GM23338 (cell line): ENCODE results near the gene TTC28. TPM values are rescaled to one million over a fixed set of nuclear protein-coding genes. Genes with fewer than 3 reads are reported as not detected.

Experiments used
- ATAC-seq: fragments of 200-7000 bp; cut with Tn5 transposase; 3 replicates; pipeline ENCODE4 v1.9.1; 2020
- DNase-seq: peaks from one replicate; pipeline ENCODE4 v3.0.0-alpha.2; 2015; ENCODE audit warnings: low spot score
- H2AFZ ChIP-seq: fragments of 200-600 bp; sonication (generic); 2 replicates; pipeline ENCODE4 v1.8.0; 2016; ENCODE audit warnings: antibody characterized with exemption, mild to moderate bottlenecking, moderate library complexity
- H3F3A ChIP-seq: fragments of 200-600 bp; sonication (generic); replicated peaks from 2 replicates; pipeline ENCODE4 v1.8.0; 2017; ENCODE audit warnings: antibody characterized with exemption, mixed run types, low read depth
- H3K27ac ChIP-seq: fragments of 200-600 bp; sonication (generic); 2 replicates; pipeline ENCODE4 v1.6.1; 2016; ENCODE audit warnings: low read depth
- H3K27me3 ChIP-seq: fragments of 200-600 bp; sonication (generic); 2 replicates; pipeline ENCODE4 v1.8.0; 2016; ENCODE audit warnings: mild to moderate bottlenecking, mixed run types, moderate library complexity; ENCODE audit not compliant: insufficient read depth
- H3K36me3 ChIP-seq: fragments of 200-600 bp; sonication (generic); 2 replicates; pipeline ENCODE4 v1.8.0; 2016; ENCODE audit warnings: mild to moderate bottlenecking; ENCODE audit not compliant: insufficient read depth
- H3K4me1 ChIP-seq: fragments of 200-600 bp; sonication (generic); 2 replicates; pipeline ENCODE4 v1.8.0; 2016; ENCODE audit warnings: mild to moderate bottlenecking, moderate library complexity; ENCODE audit not compliant: insufficient read depth
- H3K4me2 ChIP-seq: fragments of 200-600 bp; sonication (generic); 2 replicates; pipeline ENCODE4 v1.7.1; 2017; ENCODE audit warnings: mixed run types
- H3K4me3 ChIP-seq: fragments of 200-600 bp; sonication (generic); 2 replicates; pipeline ENCODE4 v1.6.1; 2016; ENCODE audit warnings: mixed run types
- H3K79me2 ChIP-seq: fragments of 200-600 bp; sonication (generic); replicated peaks from 2 replicates; pipeline ENCODE4 v1.8.0; 2017; ENCODE audit warnings: mild to moderate bottlenecking; ENCODE audit not compliant: insufficient read depth
- H3K9me2 ChIP-seq: fragments of 200-600 bp; sonication (generic); 2 replicates; pipeline ENCODE4 v1.8.0; 2017; ENCODE audit not compliant: insufficient read depth
- H4K20me1 ChIP-seq: fragments of 200-600 bp; sonication (generic); replicated peaks from 2 replicates; pipeline ENCODE4 v1.8.0; 2017; ENCODE audit warnings: mild to moderate bottlenecking; ENCODE audit not compliant: insufficient read depth
- H3K27ac Mint-ChIP-seq: 2 replicates; pipeline ENCODE4 v1.8.0; 2020; ENCODE audit warnings: inconsistent platforms, mild to moderate bottlenecking, moderate library complexity, mixed read lengths
- H3K27me3 Mint-ChIP-seq: 3 replicates; pipeline ENCODE4 v1.8.0; 2022; ENCODE audit warnings: low read depth, mild to moderate bottlenecking, moderate library complexity, mixed read lengths, inconsistent platforms; ENCODE audit not compliant: insufficient read depth, poor library complexity
- H3K36me3 Mint-ChIP-seq: 3 replicates; pipeline ENCODE4 v1.8.0; 2021; ENCODE audit warnings: low read depth, mild to moderate bottlenecking, inconsistent platforms, moderate library complexity, mixed read lengths
- H3K4me1 Mint-ChIP-seq: 3 replicates; pipeline ENCODE4 v1.8.0; 2020; ENCODE audit warnings: mild to moderate bottlenecking, inconsistent platforms, mixed read lengths
- H3K4me3 Mint-ChIP-seq: 3 replicates; pipeline ENCODE4 v1.8.0; 2021; ENCODE audit warnings: moderate library complexity, mild to moderate bottlenecking, inconsistent platforms, mixed read lengths
- H3K9me3 Mint-ChIP-seq: 3 replicates; pipeline ENCODE4 v1.8.0; 2020; ENCODE audit warnings: moderate library complexity, mild to moderate bottlenecking, inconsistent platforms, mixed read lengths
- CREB1 ChIP-seq: fragments of 250-450 bp; sonication (Bioruptor Pico); IDR thresholded peaks from 2 replicates; pipeline ENCODE4 v1.5.0; 2020; ENCODE audit warnings: low read depth, mild to moderate bottlenecking, moderate library complexity
- EZH2 ChIP-seq: fragments of 200-600 bp; sonication (generic); IDR thresholded peaks from one replicate; pipeline ENCODE4 v1.8.0; 2017; ENCODE audit warnings: antibody characterized with exemption, mild to moderate bottlenecking, low read depth; ENCODE audit not compliant: unreplicated experiment
- EZH2phosphoT487 ChIP-seq: fragments of 200-600 bp; sonication (generic); IDR thresholded peaks from one replicate; pipeline ENCODE4 v1.8.1; 2018; ENCODE audit warnings: antibody characterized with exemption; ENCODE audit not compliant: unreplicated experiment
- JUNB ChIP-seq: IDR thresholded peaks from one replicate; pipeline ENCODE4 v1.6.1; 2016; ENCODE audit warnings: antibody characterized with exemption; ENCODE audit not compliant: unreplicated experiment
- NANOG ChIP-seq: IDR thresholded peaks from 2 replicates; pipeline ENCODE4 v1.6.1; 2016; ENCODE audit warnings: antibody characterized with exemption, borderline replicate concordance
- POLR2AphosphoS5 ChIP-seq: IDR thresholded peaks from 2 replicates; pipeline ENCODE4 v1.6.1; 2016; ENCODE audit warnings: antibody characterized with exemption, low read depth
- STAT1 ChIP-seq: IDR thresholded peaks from one replicate; pipeline ENCODE4 v1.6.1; 2016; ENCODE audit warnings: antibody characterized with exemption; ENCODE audit not compliant: unreplicated experiment
- ZNF114 ChIP-seq: fragments of 250-450 bp; sonication (Bioruptor Pico); IDR thresholded peaks from 2 replicates; pipeline ENCODE4 v1.5.0; 2020; ENCODE audit warnings: mild to moderate bottlenecking, moderate library complexity
- ZNF331 ChIP-seq: fragments of 250-450 bp; sonication (Bioruptor Pico); IDR thresholded peaks from 2 replicates; pipeline ENCODE4 v1.5.0; 2020; ENCODE audit warnings: low read depth, mild to moderate bottlenecking, moderate library complexity
- polyA plus RNA-seq: library from polyadenylated mRNA; unstranded; fragments of >200 nt; fragmentation: Nextera tagmentation; extraction: Ambion mirVana; gene quantifications from 2 replicates; pipeline ENCODE4 v1.2.1, GENCODE V29; 2016
- total RNA-seq: library from RNA; depleted of rRNA; stranded (reverse); fragments of >200 nt; shearing (Covaris generic); gene quantifications from 2 replicates; pipeline ENCODE4 v1.2.3, GENCODE V29; 2014
- TF ChIP-seq, protein P1 (sequence below), 2 experiments: fragments of 200-600 bp in 1 of 2; sonication (generic) in 1 of 2; conservative IDR thresholded peaks; 2 replicates each; pipeline versions ENCODE4 v1.5.1 to v1.6.1; 2016 to 2017; ENCODE audit warnings: antibody characterized with exemption in 2 of 2, low read depth in 2 of 2, mild to moderate bottlenecking in 2 of 2, moderate library complexity in 1 of 2
- TF ChIP-seq, protein P2 (sequence below): IDR thresholded peaks from 2 replicates; pipeline ENCODE4 v1.6.1; 2016; ENCODE audit warnings: antibody characterized with exemption
- TF ChIP-seq, protein P3 (sequence below): fragments of 250-450 bp; sonication (Bioruptor Pico); IDR thresholded peaks from 2 replicates; pipeline ENCODE4 v1.5.0; 2020; ENCODE audit warnings: mild to moderate bottlenecking, moderate library complexity
- TF ChIP-seq, protein P4 (sequence below): IDR thresholded peaks from one replicate; pipeline ENCODE4 v1.6.1; 2018; ENCODE audit warnings: antibody characterized with exemption; ENCODE audit not compliant: unreplicated experiment

The TTC28 gene
- total and polyA plus RNA-seq, 2 experiments from 2014 or later: 4.5 to 16.1 TPM

DNA sequence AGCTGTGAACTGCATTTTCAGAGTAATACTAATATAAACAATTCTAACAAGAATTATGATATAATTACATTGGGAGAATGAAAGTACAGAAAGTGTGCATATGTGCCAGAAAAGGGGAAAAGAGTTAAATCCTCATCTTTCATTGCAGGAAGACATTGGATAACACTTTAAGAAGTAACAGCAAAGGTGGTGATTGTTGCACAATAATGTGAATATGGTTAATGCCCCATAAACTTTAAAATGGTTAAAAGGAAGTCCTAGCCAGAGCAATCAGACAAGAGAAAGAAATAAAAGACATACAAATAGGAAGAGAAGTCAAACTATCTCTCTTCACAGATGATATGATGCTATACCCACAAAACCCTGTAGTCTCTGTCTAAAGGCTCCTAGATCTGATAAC lies 111.5 kb downstream of the TTC28 start:
- H3F3A ChIP-seq: no peaks in the 10 kb centered on the region
- no peaks in the 10 kb centered on the region for H3K9me2 ChIP-seq
- no peaks in the 10 kb centered on the region for H3K27me3 ChIP-seq
- Mint-ChIP-seq H3K27me3 (no peaks in the 10 kb centered on the region), H3K36me3 (no peaks in the 10 kb centered on the region), H3K27ac (no peak overlapping the region), H3K4me1 (peaks cover 4% of the 10 kb centered on the region; the same call in 2 of the 3 replicates), H3K4me3 (no peak overlapping the region), H3K9me3 (no peaks in the 10 kb centered on the region)
- H3K79me2 ChIP-seq: no peaks in the 10 kb centered on the region
- H4K20me1 ChIP-seq: no peaks in the 10 kb centered on the region
- no peak overlapping the region for H3K4me3 ChIP-seq
- no peaks in the 10 kb centered on the region for H3K36me3 ChIP-seq
- H2AFZ ChIP-seq: no peak overlapping the region
- no peak for DNase-seq
- H3K4me1 ChIP-seq: no peaks in the 10 kb centered on the region
- H3K4me2 ChIP-seq: no peak overlapping the region
- H3K27ac ChIP-seq: no peak overlapping the region
- no peak for ATAC-seq
- no peak for TF ChIP-seq ZNF114 (CRISPR knock-in tag)
- TF ChIP-seq, protein P1, sequence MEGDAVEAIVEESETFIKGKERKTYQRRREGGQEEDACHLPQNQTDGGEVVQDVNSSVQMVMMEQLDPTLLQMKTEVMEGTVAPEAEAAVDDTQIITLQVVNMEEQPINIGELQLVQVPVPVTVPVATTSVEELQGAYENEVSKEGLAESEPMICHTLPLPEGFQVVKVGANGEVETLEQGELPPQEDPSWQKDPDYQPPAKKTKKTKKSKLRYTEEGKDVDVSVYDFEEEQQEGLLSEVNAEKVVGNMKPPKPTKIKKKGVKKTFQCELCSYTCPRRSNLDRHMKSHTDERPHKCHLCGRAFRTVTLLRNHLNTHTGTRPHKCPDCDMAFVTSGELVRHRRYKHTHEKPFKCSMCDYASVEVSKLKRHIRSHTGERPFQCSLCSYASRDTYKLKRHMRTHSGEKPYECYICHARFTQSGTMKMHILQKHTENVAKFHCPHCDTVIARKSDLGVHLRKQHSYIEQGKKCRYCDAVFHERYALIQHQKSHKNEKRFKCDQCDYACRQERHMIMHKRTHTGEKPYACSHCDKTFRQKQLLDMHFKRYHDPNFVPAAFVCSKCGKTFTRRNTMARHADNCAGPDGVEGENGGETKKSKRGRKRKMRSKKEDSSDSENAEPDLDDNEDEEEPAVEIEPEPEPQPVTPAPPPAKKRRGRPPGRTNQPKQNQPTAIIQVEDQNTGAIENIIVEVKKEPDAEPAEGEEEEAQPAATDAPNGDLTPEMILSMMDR (conservative IDR thresholded peaks at IDR 0.05; ENCODE audit: low read depth in 2 of 2): no peak
- no peak for TF ChIP-seq STAT1
- TF ChIP-seq CREB1 (CRISPR knock-in tag): no peak
- no peak for TF ChIP-seq EZH2
- TF ChIP-seq POLR2AphosphoS5: no peak
- TF ChIP-seq, protein P2, sequence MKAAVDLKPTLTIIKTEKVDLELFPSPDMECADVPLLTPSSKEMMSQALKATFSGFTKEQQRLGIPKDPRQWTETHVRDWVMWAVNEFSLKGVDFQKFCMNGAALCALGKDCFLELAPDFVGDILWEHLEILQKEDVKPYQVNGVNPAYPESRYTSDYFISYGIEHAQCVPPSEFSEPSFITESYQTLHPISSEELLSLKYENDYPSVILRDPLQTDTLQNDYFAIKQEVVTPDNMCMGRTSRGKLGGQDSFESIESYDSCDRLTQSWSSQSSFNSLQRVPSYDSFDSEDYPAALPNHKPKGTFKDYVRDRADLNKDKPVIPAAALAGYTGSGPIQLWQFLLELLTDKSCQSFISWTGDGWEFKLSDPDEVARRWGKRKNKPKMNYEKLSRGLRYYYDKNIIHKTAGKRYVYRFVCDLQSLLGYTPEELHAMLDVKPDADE: no peak
- TF ChIP-seq, protein P3, sequence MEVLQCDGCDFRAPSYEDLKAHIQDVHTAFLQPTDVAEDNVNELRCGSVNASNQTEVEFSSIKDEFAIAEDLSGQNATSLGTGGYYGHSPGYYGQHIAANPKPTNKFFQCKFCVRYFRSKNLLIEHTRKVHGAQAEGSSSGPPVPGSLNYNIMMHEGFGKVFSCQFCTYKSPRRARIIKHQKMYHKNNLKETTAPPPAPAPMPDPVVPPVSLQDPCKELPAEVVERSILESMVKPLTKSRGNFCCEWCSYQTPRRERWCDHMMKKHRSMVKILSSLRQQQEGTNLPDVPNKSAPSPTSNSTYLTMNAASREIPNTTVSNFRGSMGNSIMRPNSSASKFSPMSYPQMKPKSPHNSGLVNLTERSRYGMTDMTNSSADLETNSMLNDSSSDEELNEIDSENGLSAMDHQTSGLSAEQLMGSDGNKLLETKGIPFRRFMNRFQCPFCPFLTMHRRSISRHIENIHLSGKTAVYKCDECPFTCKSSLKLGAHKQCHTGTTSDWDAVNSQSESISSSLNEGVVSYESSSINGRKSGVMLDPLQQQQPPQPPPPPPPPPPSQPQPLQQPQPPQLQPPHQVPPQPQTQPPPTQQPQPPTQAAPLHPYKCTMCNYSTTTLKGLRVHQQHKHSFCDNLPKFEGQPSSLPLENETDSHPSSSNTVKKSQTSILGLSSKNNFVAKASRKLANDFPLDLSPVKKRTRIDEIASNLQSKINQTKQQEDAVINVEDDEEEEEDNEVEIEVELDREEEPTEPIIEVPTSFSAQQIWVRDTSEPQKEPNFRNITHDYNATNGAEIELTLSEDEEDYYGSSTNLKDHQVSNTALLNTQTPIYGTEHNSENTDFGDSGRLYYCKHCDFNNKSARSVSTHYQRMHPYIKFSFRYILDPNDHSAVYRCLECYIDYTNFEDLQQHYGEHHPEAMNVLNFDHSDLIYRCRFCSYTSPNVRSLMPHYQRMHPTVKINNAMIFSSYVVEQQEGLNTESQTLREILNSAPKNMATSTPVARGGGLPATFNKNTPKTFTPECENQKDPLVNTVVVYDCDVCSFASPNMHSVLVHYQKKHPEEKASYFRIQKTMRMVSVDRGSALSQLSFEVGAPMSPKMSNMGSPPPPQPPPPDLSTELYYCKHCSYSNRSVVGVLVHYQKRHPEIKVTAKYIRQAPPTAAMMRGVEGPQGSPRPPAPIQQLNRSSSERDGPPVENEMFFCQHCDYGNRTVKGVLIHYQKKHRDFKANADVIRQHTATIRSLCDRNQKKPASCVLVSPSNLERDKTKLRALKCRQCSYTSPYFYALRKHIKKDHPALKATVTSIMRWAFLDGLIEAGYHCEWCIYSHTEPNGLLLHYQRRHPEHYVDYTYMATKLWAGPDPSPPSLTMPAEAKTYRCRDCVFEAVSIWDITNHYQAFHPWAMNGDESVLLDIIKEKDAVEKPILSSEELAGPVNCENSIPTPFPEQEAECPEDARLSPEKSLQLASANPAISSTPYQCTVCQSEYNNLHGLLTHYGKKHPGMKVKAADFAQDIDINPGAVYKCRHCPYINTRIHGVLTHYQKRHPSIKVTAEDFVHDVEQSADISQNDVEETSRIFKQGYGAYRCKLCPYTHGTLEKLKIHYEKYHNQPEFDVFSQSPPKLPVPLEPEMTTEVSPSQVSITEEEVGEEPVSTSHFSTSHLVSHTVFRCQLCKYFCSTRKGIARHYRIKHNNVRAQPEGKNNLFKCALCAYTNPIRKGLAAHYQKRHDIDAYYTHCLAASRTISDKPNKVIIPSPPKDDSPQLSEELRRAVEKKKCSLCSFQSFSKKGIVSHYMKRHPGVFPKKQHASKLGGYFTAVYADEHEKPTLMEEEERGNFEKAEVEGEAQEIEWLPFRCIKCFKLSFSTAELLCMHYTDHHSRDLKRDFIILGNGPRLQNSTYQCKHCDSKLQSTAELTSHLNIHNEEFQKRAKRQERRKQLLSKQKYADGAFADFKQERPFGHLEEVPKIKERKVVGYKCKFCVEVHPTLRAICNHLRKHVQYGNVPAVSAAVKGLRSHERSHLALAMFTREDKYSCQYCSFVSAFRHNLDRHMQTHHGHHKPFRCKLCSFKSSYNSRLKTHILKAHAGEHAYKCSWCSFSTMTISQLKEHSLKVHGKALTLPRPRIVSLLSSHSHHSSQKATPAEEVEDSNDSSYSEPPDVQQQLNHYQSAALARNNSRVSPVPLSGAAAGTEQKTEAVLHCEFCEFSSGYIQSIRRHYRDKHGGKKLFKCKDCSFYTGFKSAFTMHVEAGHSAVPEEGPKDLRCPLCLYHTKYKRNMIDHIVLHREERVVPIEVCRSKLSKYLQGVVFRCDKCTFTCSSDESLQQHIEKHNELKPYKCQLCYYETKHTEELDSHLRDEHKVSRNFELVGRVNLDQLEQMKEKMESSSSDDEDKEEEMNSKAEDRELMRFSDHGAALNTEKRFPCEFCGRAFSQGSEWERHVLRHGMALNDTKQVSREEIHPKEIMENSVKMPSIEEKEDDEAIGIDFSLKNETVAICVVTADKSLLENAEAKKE: no peak
- TF ChIP-seq, protein P4, sequence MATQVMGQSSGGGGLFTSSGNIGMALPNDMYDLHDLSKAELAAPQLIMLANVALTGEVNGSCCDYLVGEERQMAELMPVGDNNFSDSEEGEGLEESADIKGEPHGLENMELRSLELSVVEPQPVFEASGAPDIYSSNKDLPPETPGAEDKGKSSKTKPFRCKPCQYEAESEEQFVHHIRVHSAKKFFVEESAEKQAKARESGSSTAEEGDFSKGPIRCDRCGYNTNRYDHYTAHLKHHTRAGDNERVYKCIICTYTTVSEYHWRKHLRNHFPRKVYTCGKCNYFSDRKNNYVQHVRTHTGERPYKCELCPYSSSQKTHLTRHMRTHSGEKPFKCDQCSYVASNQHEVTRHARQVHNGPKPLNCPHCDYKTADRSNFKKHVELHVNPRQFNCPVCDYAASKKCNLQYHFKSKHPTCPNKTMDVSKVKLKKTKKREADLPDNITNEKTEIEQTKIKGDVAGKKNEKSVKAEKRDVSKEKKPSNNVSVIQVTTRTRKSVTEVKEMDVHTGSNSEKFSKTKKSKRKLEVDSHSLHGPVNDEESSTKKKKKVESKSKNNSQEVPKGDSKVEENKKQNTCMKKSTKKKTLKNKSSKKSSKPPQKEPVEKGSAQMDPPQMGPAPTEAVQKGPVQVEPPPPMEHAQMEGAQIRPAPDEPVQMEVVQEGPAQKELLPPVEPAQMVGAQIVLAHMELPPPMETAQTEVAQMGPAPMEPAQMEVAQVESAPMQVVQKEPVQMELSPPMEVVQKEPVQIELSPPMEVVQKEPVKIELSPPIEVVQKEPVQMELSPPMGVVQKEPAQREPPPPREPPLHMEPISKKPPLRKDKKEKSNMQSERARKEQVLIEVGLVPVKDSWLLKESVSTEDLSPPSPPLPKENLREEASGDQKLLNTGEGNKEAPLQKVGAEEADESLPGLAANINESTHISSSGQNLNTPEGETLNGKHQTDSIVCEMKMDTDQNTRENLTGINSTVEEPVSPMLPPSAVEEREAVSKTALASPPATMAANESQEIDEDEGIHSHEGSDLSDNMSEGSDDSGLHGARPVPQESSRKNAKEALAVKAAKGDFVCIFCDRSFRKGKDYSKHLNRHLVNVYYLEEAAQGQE: no peak
- TF ChIP-seq NANOG: no peak
- no peak for TF ChIP-seq JUNB
- TF ChIP-seq EZH2phosphoT487: no peak
- TF ChIP-seq ZNF331 (CRISPR knock-in tag): no peak
